T-helper 22 cell (primary cell): ENCODE results near the gene CSNK1D.
A peak's percentile ranks its signal among the peaks of the same experiment; 100 is the strongest.
"Not testable (repeated sequence)": the region's sequence is repeated elsewhere in the genome, so short reads cannot be mapped to it uniquely, and the experiment has no call there.

ENCODE experiments used
- DNase-seq: peaks from one replicate; pipeline ENCODE4 v3.0.0-alpha.2; 2020; ENCODE audit warnings: low read depth

The CSNK1D gene

GRCh38 chr17:82274134-82275020 is 877 bp upstream of the CSNK1D start:
- DNase-seq, result no peak

DNA sequence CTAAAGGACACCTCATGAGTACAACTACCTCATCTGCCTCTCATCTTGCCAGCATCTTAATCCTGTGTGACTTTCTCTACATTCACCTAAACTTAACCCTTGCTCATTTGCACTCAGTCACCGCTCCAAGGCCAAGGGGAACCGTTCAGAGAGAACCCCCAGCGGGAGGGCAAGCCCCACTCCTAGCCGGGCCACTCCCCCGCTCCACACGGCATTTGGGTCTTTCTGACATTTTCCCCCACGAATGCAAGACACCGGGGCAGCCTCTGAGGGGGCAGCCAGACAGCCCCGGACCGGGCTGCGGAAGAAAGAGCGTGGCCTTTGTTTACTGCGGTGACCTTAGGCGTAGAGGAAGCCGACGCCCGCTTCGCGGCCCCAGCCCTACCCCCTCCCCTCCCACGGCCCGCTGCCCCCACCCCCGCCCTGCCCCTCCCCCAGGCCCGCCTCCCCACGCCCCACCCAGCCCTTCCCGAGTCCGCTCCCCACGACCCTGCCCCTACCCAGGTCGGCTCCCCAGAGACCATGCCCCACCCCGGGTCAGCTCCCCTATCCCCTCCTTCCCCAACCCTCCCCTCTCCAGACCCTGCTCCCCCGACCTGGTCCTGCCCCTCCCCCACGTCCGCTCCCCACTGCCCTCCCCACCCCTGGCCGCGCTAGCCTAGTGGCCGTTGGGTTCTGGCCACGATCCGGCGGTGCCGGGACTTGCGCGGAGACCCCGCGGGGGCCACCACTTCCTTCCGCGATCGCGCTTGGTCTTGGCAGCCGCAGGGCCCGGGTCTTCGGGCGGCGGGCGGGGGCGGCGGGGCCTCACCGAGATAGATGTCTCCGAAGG is 789 bp downstream of the CSNK1D start:
- DNase-seq, result peak; percentile 25

GRCh38 chr17:82271401-82271800 is 2.1 kb downstream of the CSNK1D start:
- DNase-seq, result no peak

GRCh38 chr17:82270651-82271050 is 2.8 kb downstream of the CSNK1D start:
- no peak for DNase-seq

DNA sequence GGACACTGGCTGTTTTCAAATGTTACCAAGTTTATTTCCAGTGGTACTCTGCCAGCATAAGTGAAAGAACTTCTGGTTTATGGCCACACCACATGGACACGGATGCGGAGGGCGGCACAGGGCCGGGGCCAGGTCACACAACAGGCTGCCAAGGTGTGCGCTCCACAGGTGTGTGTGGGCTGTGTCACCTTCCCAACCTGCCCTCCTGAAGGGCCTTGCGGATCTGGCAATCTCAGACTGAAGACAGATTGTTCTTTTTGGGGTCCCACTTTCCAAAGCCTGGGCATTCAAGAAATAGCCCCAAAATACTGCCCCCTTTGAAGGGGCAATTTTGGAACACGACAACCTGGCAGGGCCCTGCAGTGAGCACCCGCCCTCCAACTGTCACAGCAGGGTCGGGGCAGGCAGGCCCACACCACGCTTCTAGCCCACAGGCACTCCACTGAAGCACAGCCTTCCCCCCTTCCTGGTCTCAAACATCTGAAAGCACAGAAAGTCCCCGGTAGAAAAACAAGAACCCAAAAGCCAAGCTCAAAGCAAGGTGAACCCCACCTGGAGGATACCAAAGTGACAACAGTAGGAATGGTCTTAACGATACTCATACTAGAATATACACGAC is 3.5 kb downstream of the CSNK1D start:
- no peak for DNase-seq

DNA sequence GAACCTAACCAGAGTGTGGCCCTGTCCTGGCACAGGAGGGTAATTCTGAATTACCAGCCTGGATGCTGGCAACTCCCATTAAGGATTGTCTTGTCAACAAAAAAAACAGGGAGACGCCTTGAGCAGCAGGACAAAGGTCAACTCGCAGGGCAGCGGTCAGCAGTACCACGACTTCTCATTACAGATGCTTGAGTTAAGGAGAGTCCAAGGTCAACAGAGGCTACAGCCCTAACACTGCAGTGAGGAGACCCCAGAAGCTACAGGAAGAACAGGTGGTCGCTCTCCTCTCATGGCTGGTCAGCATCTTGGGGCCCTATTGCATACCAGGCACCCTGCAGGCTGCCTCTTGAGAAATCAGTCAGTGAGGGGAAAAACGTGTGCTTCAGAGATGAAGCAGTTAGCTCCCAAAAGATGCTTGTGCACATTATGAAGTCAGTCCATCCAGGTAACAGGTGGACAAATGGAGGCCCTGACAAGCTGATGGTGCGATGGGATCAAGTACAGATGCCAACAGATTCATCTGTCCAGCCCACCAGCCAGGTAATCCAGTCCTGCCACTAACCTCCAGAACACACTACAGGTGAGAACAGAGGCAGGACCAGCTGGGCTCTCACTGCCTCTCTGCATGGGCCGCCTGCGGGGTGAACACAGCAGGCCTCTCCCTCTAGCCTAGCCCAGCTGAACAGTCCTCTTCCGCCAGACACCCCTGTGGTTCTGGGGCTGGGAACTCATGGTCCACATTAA is 4.2 kb downstream of the CSNK1D start:
- DNase-seq, result no peak

DNA sequence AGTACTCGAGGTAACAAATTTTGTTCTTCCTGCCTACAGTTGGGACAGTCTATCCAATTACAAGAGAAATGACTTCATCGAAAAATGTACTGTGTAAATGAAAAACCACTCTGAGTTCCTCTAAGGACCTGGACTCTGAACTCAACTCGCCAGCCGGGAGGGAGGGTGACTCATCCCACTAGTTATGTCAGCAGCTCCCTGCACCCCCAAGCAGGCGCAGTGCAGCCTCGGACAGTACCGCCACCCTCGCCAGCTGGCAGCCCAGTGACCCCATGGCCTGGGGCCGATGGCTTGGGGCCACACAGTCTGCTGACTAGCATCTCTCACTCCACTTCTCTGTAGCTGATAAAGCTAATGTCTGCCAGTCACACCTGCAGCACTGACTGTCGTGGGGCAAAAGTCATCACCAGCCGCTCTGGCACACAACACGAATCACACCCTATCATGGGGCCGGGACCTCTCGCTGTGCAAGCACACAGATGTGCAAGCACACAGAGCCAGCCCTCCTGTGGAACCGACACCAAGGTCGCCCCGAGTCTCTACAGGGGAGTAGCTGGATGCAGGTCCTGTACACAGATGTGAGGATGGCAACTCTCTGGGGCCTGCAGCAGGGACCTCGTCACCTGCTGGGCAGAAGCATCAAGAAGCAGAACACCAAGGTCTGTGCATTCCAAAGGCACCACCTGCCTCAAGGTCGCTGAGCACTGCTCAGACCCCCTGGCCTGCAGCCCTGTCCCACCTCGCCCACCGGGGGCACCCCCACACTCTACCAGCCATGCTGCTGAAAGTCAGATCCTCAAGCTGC is 5.7 kb downstream of the CSNK1D start:
- DNase-seq, result no peak

- no peak for DNase-seq
These were observed 7.4 kb downstream of the CSNK1D start for GRCh38 chr17:82266142-82266541.

- no peak for DNase-seq
These were observed 9.9 kb downstream of the CSNK1D start for GRCh38 chr17:82263641-82264040.

DNA sequence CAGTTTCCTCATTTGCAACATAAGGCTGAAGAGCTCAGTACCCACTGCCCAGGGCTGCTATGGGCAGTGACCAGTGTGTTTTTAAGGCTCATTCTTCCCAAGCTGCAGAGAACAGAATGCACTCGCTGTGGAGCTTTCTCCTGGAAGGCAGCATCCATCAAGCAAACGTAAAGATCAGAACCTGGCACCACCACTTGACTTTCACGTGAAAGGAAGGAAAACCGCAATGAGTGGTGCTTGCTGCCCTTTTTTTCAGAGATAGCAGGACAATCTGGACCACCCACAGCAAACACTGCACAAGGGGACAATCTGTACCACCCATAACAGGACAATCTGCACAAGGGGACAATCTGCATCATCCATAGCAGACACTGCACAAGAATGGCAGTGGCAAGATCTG is 11.2 kb downstream of the CSNK1D start:
- no peak for DNase-seq

DNA sequence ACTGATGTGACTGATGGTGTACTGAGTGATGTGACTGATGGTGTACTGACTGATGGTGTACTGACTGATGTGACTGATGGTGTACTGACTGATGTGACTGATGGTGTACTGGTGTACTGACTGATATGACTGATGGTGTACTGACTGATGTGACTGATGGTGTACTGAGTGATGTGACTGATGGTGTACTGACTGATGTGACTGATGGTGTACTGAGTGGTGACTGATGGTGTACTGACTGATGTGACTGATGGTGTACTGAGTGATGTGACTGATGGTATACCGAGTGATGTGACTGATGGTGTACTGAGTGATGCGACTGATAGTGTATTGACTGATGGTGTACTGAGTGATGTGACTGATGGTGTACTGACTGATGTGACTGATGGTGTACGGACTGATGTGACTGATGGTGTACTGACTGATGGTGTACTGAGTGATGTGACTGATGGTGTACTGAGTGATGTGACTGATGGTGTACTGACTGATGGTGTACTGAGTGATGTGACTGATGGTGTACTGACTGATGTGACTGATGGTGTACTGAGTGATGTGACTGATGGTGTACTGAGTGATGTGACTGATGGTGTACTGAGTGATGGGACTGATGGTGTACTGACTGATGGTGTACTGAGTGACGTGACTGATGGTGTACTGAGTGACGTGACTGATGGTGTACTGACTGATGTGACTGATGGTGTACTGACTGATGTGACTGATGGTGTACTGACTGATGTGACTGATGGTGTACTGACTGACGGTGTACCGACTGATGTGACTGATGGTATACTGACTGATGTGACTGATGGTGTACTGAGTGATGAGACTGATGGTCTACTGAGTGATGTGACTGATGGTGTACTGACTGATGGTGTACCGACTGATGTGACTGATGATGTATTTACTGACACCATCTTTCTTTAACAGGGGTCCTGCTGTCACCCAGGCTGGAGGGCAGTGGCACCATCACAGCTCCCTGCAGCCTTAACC is 13.2 kb downstream of the CSNK1D start:
- not testable (repeated sequence) for DNase-seq

DNA sequence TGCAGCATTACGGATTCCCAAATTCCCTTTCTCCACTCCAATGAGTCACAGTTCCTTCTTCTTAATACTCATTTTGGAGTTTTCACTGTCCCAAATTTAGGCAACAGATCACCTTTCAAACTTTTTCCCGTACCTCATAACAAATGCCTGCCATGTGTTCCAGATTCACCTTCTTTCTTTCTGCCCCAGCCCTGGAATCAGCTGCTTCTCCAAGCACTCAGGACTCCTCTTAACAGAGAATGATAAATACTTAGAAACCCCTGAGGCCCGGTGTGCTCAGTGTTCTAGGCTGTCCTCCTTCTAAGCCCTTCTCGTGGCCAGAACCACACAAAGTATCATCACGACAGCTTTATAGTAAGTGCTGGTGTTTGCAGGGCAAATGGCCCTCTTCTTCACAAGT is 14.9 kb downstream of the CSNK1D start:
- no peak for DNase-seq

DNA sequence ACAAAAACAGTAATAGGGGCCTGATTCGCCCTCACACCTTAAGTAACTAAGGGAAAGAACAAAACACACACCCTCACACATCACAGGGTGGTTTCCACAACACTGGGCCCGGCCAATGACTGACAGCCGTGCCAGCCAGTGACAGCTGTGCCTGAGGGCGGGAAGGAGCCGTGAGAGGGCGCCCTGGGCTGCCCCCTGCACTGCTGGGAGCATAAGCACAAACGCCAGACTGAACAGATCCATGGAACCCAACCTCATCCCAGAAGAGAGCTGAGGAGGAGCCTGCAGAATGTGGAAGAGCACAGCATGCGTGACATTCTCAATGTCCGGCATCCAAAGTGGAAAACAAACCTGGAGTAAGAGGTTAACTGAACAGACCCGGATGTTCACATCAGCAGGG is 16.0 kb downstream of the CSNK1D start:
- DNase-seq, result peak; percentile 34

GRCh38 chr17:82256242-82256885 is 17.1 kb downstream of the CSNK1D start:
- no peak for DNase-seq

DNA sequence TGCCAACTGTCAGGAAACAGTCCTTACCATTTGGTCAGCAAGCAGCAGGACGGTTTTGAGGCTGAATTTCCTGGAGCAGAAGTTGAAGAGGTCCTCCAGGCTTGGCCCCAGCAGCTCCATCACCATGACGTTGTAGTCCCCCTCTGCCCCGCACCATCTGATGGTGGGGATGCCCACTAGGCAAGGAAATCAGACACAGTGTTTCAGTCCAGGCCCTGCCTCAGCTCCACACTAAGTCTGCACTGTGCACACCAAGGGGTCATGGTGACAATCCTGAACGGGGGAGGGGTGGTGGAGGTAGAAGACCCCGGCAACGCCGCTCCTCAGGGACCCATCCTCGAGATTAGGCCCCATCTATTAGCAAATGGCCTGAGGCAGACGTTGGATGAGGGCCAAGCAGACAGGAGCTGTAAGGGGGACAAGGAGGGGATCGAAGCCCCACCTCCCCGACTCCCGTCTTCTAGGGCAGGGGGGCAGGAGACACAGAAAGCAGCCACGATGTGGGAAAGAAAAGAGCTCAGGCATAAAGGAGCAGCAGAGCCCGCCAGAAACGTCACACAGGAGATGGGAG is 18.0 kb downstream of the CSNK1D start:
- no peak for DNase-seq

DNA sequence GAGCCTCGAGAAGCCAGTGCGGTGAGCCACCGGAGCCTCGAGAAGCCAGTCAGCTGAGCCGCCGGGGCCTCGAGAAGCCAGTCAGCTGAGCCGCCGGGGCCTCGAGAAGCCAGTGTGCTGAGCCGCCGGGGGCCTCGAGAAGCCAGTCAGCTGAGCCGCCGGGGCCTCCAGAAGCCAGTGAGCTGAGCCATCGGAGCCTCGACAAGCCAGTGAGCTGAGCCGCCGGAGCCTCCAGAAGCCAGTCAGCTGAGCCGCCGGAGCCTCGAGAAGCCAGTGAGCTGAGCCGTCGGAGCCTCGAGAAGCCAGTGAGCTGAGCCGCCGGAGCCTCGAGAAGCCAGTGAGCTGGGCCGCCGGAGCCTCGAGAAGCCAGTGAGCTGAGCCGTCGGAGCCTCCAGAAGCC is 18.8 kb downstream of the CSNK1D start:
- not testable (repeated sequence) for DNase-seq

- not testable (repeated sequence) for DNase-seq
These were observed 19.4 kb downstream of the CSNK1D start for GRCh38 chr17:82254096-82254495.

GRCh38 chr17:82253179-82253544 is 20.3 kb downstream of the CSNK1D start:
- DNase-seq, result no peak
